SW 1271 (cell line): ENCODE measurements around the gene APLNR.

ENCODE experiments used
- DNase-seq, 2 experiments: peaks; one replicate each; lab custom pipeline; 2025; lab: John Stamatoyannopoulos, UW

Gene APLNR

GRCh38 chr11:57217053-57217452, 20.0 kb downstream of the APLNR start:
- no peak for DNase-seq

GRCh38 chr11:57216463-57216862, 20.6 kb downstream of the APLNR start:
- no peak for DNase-seq

GRCh38 chr11:57214494-57214893, 22.6 kb downstream of the APLNR start:
- DNase-seq, result peak in 1 of 2 experiments; percentile 24

GRCh38 chr11:57214098-57214417, 23.0 kb downstream of the APLNR start:
- no peak for DNase-seq

GRCh38 chr11:57213342-57214097, 23.5 kb downstream of the APLNR start:
- no peak for DNase-seq

GRCh38 chr11:57210781-57211180, 26.3 kb downstream of the APLNR start:
- no peak for DNase-seq

GRCh38 chr11:57207168-57207567, 29.9 kb downstream of the APLNR start:
- no peak for DNase-seq

GRCh38 chr11:57205041-57205641, 31.9 kb downstream of the APLNR start:
- DNase-seq, result no peak

GRCh38 chr11:57203882-57204480, 33.1 kb downstream of the APLNR start:
- no peak for DNase-seq

GRCh38 chr11:57203359-57203758, 33.7 kb downstream of the APLNR start:
- no peak for DNase-seq

- no peak for DNase-seq
Observed at GRCh38 chr11:57202281-57202680, 34.8 kb downstream of the APLNR start.

- DNase-seq, result no peak
Observed at GRCh38 chr11:57200917-57201316, 36.1 kb downstream of the APLNR start.

- DNase-seq, result no peak
Observed at GRCh38 chr11:57199330-57199729, 37.7 kb downstream of the APLNR start.

GRCh38 chr11:57197762-57198161, 39.3 kb downstream of the APLNR start:
- DNase-seq, result no peak

GRCh38 chr11:57196596-57196995, 40.5 kb downstream of the APLNR start:
- no peak for DNase-seq

- DNase-seq, result no peak
Observed at GRCh38 chr11:57192316-57192715, 44.7 kb downstream of the APLNR start.

GRCh38 chr11:57191311-57192219, 45.5 kb downstream of the APLNR start:
- DNase-seq, result no peak

- no peak for DNase-seq
Observed at GRCh38 chr11:57190548-57190947, 46.5 kb downstream of the APLNR start.
